ENCODE measurements around the gene GRAMD1A. TPM values are rescaled to one million over a fixed set of nuclear protein-coding genes. Genes with fewer than 3 reads are reported as not detected.

Gene GRAMD1A
- total and polyA plus RNA-seq, 2 donors (not counting 1 experiment from before 2014, with no cell fraction given): 83.8 to 102 TPM

DNA sequence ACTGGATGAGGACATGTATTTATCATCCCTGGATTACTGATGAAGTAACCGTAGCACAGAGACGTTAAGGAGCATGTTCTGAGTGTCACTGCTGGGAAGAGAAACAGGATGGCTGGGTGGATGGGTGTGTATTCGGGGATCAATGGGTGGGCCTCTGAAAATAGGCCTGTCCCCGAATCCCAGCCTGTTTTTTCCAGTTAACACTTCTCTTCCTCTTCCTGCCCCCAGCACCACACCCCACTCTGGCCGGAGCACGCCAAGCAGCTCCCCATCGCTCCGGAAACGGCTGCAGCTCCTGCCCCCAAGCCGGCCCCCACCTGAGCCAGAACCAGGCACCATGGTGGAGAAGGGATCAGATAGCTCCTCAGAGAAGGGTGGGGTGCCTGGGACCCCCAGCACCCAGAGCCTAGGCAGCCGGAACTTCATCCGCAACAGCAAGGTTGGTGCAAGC lies 8.8 kb downstream of the GRAMD1A start:
- H3K4me1 ChIP-seq (ENCODE audit: control insufficient read depth in 2 of 2, insufficient read depth in 2 of 2, low read length in 2 of 2): peaks cover 9 to 18% of the 10 kb centered on the region in 2 donors
- peaks cover 22% of the 10 kb centered on the region for H3K4me1 Mint-ChIP-seq
- intact Hi-C loops (cut with micrococcal nuclease): no loop called here
- CTCF ChIA-PET: interaction anchor here (3.4 kb wide), 1 partner anchor 37 kb away, joined by 16 read pairs; no protein-coding TSS in a partner anchor
- no peaks in the 10 kb centered on the region for H3K9me3 Mint-ChIP-seq (ENCODE audit: insufficient read depth)
- H3K36me3 ChIP-seq (replicated peaks in 1 of 2; ENCODE audit: control extremely low read depth in 1 of 2, control insufficient read depth in 1 of 2, extremely low read depth in 1 of 2, insufficient read depth in 2 of 2, low read length in 1 of 2): peaks cover 0 to 52% of the 10 kb centered on the region in 2 experiments
- no peak overlapping the region for H3K9ac ChIP-seq (ENCODE audit: low read length)
- H3K27ac ChIP-seq (ENCODE audit: low read length in 2 of 2): no peak overlapping the region
- no peak overlapping the region for H2AFZ ChIP-seq (ENCODE audit: insufficient read depth, low read depth, low read length, poor library complexity, severe bottlenecking)
- POLR2A ChIA-PET: no interaction called here
- peaks cover 40% of the 10 kb centered on the region for H4K20me1 ChIP-seq (ENCODE audit: control insufficient read depth, insufficient read depth, low read length, poor library complexity, severe bottlenecking)
- H3K9me3 ChIP-seq (ENCODE audit: control extremely low read depth in 1 of 3, control insufficient read depth in 2 of 3, insufficient read depth in 1 of 3, low read length in 2 of 3): no peaks in the 10 kb centered on the region
- TF ChIP-seq, protein P1, sequence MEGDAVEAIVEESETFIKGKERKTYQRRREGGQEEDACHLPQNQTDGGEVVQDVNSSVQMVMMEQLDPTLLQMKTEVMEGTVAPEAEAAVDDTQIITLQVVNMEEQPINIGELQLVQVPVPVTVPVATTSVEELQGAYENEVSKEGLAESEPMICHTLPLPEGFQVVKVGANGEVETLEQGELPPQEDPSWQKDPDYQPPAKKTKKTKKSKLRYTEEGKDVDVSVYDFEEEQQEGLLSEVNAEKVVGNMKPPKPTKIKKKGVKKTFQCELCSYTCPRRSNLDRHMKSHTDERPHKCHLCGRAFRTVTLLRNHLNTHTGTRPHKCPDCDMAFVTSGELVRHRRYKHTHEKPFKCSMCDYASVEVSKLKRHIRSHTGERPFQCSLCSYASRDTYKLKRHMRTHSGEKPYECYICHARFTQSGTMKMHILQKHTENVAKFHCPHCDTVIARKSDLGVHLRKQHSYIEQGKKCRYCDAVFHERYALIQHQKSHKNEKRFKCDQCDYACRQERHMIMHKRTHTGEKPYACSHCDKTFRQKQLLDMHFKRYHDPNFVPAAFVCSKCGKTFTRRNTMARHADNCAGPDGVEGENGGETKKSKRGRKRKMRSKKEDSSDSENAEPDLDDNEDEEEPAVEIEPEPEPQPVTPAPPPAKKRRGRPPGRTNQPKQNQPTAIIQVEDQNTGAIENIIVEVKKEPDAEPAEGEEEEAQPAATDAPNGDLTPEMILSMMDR (IDR thresholded peaks at IDR 0.05): no peak
- no peak for TF ChIP-seq EZH2 (IDR thresholded peaks at IDR 0.05; ENCODE audit: borderline replicate concordance, insufficient read depth, low read depth, low read length, poor library complexity, severe bottlenecking)
- H3K27ac Mint-ChIP-seq: no peak overlapping the region
- H3K79me2 ChIP-seq (ENCODE audit: control insufficient read depth, insufficient read depth, low read length): peaks cover 22% of the 10 kb centered on the region
- ATAC-seq (ENCODE audit: low read depth) (no peak), DNase-seq (no peak)
- H3K4me3 Mint-ChIP-seq: no peak overlapping the region
- no peak overlapping the region for H3K4me3 ChIP-seq (ENCODE audit: control extremely low read depth in 1 of 5, extremely low read depth in 1 of 5, insufficient read depth in 1 of 5, low read depth in 2 of 5, low read length in 4 of 5)
- H3K27me3 Mint-ChIP-seq: no peaks in the 10 kb centered on the region
- WGBS (ENCODE audit: insufficient coverage): 100% methylated on average over 3 of the region's 12 CpGs
- no peaks in the 10 kb centered on the region for H3K27me3 ChIP-seq (replicated peaks in 1 of 4; ENCODE audit: control extremely low read depth in 1 of 4, control insufficient read depth in 3 of 4, insufficient read depth in 4 of 4, low read length in 3 of 4)
- no peak overlapping the region for H3K4me2 ChIP-seq (replicated peaks; ENCODE audit: low read depth, low read length, poor library complexity, severe bottlenecking)

DNA sequence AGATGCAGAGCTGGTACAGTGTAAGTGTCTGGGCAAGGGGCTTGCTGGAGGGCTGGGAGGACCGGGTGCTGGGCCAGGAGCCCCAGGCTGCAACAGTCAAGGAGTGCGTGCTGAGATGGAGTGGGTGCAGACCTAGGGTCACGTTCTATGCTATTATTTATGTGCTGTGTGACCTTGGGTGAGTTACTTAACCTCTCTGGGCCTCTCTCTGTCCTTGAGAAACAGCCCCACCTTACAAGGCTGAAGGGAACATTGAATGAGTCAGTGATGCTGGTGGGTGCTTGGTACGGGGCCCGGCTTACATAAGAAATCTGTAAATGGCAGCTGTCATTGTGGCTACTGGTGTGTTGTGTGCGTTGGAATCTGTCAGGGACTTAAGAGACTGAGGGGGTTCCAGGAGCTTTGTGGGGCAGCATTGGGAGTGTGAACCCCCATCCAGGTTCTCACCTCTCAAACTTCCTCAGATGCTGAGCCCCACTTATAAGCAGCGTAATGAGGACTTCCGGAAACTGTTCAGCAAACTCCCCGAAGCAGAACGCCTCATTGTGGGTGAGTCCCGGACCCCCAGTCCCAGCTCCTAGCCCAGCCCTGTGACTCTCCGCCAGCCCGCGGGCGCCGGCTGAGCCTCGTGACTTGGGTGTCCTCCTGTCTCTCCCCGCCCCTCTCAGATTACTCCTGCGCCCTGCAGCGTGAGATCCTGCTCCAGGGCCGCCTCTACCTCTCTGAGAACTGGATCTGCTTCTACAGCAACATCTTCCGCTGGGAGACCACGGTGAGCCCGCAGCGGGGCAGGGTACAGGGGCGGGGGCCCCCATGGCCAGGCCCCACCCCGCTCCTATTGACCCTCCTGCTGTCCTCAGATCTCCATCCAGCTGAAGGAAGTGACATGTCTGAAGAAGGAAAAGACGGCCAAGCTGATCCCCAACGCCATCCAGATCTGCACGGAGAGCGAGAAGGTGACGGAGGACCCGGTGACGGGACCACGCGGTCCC lies 9.6 kb downstream of the GRAMD1A start:
- TF ChIP-seq, protein P1 (IDR thresholded peaks at IDR 0.05): no peak
- no peak for TF ChIP-seq EZH2 (IDR thresholded peaks at IDR 0.05; ENCODE audit: borderline replicate concordance, insufficient read depth, low read depth, low read length, poor library complexity, severe bottlenecking)
- no peak for DNase-seq
- Histone ChIP-seq H3K36me3 (replicated peaks in 1 of 2; ENCODE audit: control extremely low read depth in 1 of 2, control insufficient read depth in 1 of 2, extremely low read depth in 1 of 2, insufficient read depth in 2 of 2, low read length in 1 of 2) (peaks cover 0 to 48% of the 10 kb centered on the region in 2 experiments), H3K4me3 (ENCODE audit: control extremely low read depth in 1 of 5, extremely low read depth in 1 of 5, insufficient read depth in 1 of 5, low read depth in 2 of 5, low read length in 4 of 5) (no peak overlapping the region), H3K9ac (ENCODE audit: low read length) (no peak overlapping the region), H3K9me3 (ENCODE audit: control extremely low read depth in 1 of 3, control insufficient read depth in 2 of 3, insufficient read depth in 1 of 3, low read length in 2 of 3) (no peaks in the 10 kb centered on the region), H3K79me2 (ENCODE audit: control insufficient read depth, insufficient read depth, low read length) (peaks cover 14% of the 10 kb centered on the region), H3K4me2 (replicated peaks; ENCODE audit: low read depth, low read length, poor library complexity, severe bottlenecking) (no peak overlapping the region), H3K27ac (ENCODE audit: low read length in 2 of 2) (no peak overlapping the region), H4K20me1 (ENCODE audit: control insufficient read depth, insufficient read depth, low read length, poor library complexity, severe bottlenecking) (peaks cover 36% of the 10 kb centered on the region), H3K4me1 (ENCODE audit: control insufficient read depth in 2 of 2, insufficient read depth in 2 of 2, low read length in 2 of 2) (peaks cover 17 to 24% of the 10 kb centered on the region in 2 donors), H3K27me3 (replicated peaks in 1 of 4; ENCODE audit: control extremely low read depth in 1 of 4, control insufficient read depth in 3 of 4, insufficient read depth in 4 of 4, low read length in 3 of 4) (no peaks in the 10 kb centered on the region), H2AFZ (ENCODE audit: insufficient read depth, low read depth, low read length, poor library complexity, severe bottlenecking) (no peak overlapping the region)
- H3K4me1 Mint-ChIP-seq: peaks cover 25% of the 10 kb centered on the region
- WGBS (ENCODE audit: insufficient coverage): 95% methylated on average over 30 of the region's 36 CpGs
- H3K27me3 Mint-ChIP-seq: no peaks in the 10 kb centered on the region
- no peak overlapping the region for H3K27ac Mint-ChIP-seq
- intact Hi-C loops (cut with micrococcal nuclease): no loop called here
- CTCF ChIA-PET: interaction anchor here (5.9 kb wide), 1 partner anchor 37 kb away, joined by 71 read pairs; no protein-coding TSS in a partner anchor
- no peaks in the 10 kb centered on the region for H3K9me3 Mint-ChIP-seq (ENCODE audit: insufficient read depth)
- ATAC-seq (ENCODE audit: low read depth): no peak
- POLR2A ChIA-PET: no interaction called here
- no peak overlapping the region for H3K4me3 Mint-ChIP-seq
